GM19455 (cell line): Measurements from ENCODE around the gene SLC41A3.

Experiments used
- ATAC-seq: cut with Tn5 transposase; IDR thresholded peaks from one replicate; pipeline ENCODE4 v1.9.1; 2021; ENCODE audit not compliant: unreplicated experiment

SLC41A3 gene

GRCh38 chr3:126031981-126032471 lies 51.9 kb downstream of the SLC41A3 start:
- ATAC-seq: no peak

- ATAC-seq: no peak
Observed at GRCh38 chr3:126030455-126030854, 53.5 kb downstream of the SLC41A3 start.

GRCh38 chr3:126029241-126029640 lies 54.7 kb downstream of the SLC41A3 start:
- no peak for ATAC-seq

GRCh38 chr3:126028096-126028495 lies 55.8 kb downstream of the SLC41A3 start:
- no peak for ATAC-seq

- ATAC-seq: no peak
Observed at GRCh38 chr3:126026761-126027160, 57.2 kb downstream of the SLC41A3 start.

- ATAC-seq: no peak
Observed at GRCh38 chr3:126026277-126026751, 57.6 kb downstream of the SLC41A3 start.

GRCh38 chr3:126025862-126026261 lies 58.1 kb downstream of the SLC41A3 start:
- no peak for ATAC-seq

GRCh38 chr3:126025116-126025729 lies 58.7 kb downstream of the SLC41A3 start:
- ATAC-seq: no peak

GRCh38 chr3:126024049-126024854 lies 59.7 kb downstream of the SLC41A3 start:
- no peak for ATAC-seq

GRCh38 chr3:126023390-126023789 lies 60.5 kb downstream of the SLC41A3 start:
- no peak for ATAC-seq

GRCh38 chr3:126022741-126023359 lies 61.1 kb downstream of the SLC41A3 start:
- no peak for ATAC-seq

GRCh38 chr3:126021702-126022101 lies 62.2 kb downstream of the SLC41A3 start:
- ATAC-seq: no peak

- ATAC-seq: no peak
Observed at GRCh38 chr3:126021224-126021623, 62.7 kb downstream of the SLC41A3 start.

- no peak for ATAC-seq
Observed at GRCh38 chr3:126019683-126020082, 64.2 kb downstream of the SLC41A3 start.

GRCh38 chr3:126018995-126019394 lies 64.9 kb downstream of the SLC41A3 start:
- no peak for ATAC-seq

- no peak for ATAC-seq
Observed at GRCh38 chr3:126018545-126018944, 65.4 kb downstream of the SLC41A3 start.

GRCh38 chr3:126017362-126017761 lies 66.6 kb downstream of the SLC41A3 start:
- no peak for ATAC-seq

GRCh38 chr3:126016616-126017015 lies 67.3 kb downstream of the SLC41A3 start:
- no peak for ATAC-seq

GRCh38 chr3:126015075-126015474 lies 68.8 kb downstream of the SLC41A3 start:
- no peak for ATAC-seq

- ATAC-seq: no peak
Observed at GRCh38 chr3:126014252-126014651, 69.7 kb downstream of the SLC41A3 start.

GRCh38 chr3:126013751-126014156 lies 70.2 kb downstream of the SLC41A3 start:
- no peak for ATAC-seq

GRCh38 chr3:126009181-126009580 lies 74.7 kb downstream of the SLC41A3 start:
- no peak for ATAC-seq
